ENCODE measurements around the gene DOK3. TPM values are rescaled to one million over a fixed set of nuclear protein-coding genes. Genes with fewer than 3 reads are reported as not detected.

The DOK3 gene
- total RNA-seq, 4 donors from 2014 or later = 0.89 to 7.3 (median 1.8) TPM

GRCh38 chr5:177528631-177529030 is 19.0 kb upstream of the DOK3 start:
- Histone ChIP-seq H3K4me3 (no peak overlapping the region), H3K9me3 (no peaks in the 10 kb centered on the region), H3K4me1 (peaks cover 20% of the 10 kb centered on the region), H3K36me3 (peaks cover 84% of the 10 kb centered on the region), H3K27ac (no peak overlapping the region), H3K27me3 (no peaks in the 10 kb centered on the region)
- DNase-seq (ENCODE audit: low spot score in 2 of 2) = peak; percentile 44 to 45
- TF ChIP-seq POLR2A (IDR thresholded peaks at IDR 0.05) (no peak), POLR2AphosphoS5 (IDR thresholded peaks at IDR 0.05) (no peak), EP300 (IDR thresholded peaks at IDR 0.05) (no peak), CTCF (IDR thresholded peaks at IDR 0.05) (no peak)
- 85% methylated on average over 10 of the region's 10 CpGs for WGBS

GRCh38 chr5:177527595-177527994 is 18.0 kb upstream of the DOK3 start:
- TF ChIP-seq POLR2AphosphoS5 (IDR thresholded peaks at IDR 0.05) (no peak), POLR2A (IDR thresholded peaks at IDR 0.05) (no peak), EP300 (IDR thresholded peaks at IDR 0.05) (no peak), CTCF (IDR thresholded peaks at IDR 0.05) (no peak)

GRCh38 chr5:177526791-177527190 is 17.2 kb upstream of the DOK3 start:
- peak in 1 of 2 donors; percentile 20 for DNase-seq (ENCODE audit: low spot score in 2 of 2)
- no peaks in the 10 kb centered on the region for H3K9me3 ChIP-seq
- no peak for TF ChIP-seq POLR2A (IDR thresholded peaks at IDR 0.05)
- no peak for TF ChIP-seq EP300 (IDR thresholded peaks at IDR 0.05)
- no peak for TF ChIP-seq CTCF (IDR thresholded peaks at IDR 0.05)
- no peak for TF ChIP-seq POLR2AphosphoS5 (IDR thresholded peaks at IDR 0.05)
- H3K4me1 ChIP-seq = peaks cover 20% of the 10 kb centered on the region
- no peak overlapping the region for H3K4me3 ChIP-seq
- H3K27ac ChIP-seq = no peak overlapping the region
- WGBS = 93% methylated on average over 6 of the region's 6 CpGs
- H3K36me3 ChIP-seq = peaks cover 87% of the 10 kb centered on the region
- no peaks in the 10 kb centered on the region for H3K27me3 ChIP-seq

More at GRCh38 chr5:177527595-177527994, 18.0 kb upstream of the DOK3 start:
- H3K27ac ChIP-seq = no peak overlapping the region
- no peak overlapping the region for H3K4me3 ChIP-seq
- H3K27me3 ChIP-seq = no peaks in the 10 kb centered on the region
- H3K9me3 ChIP-seq = no peaks in the 10 kb centered on the region
- peak in 1 of 2 donors; percentile 63 for DNase-seq (ENCODE audit: low spot score in 2 of 2)
- WGBS = 90% methylated on average over 8 of the region's 8 CpGs
- peaks cover 87% of the 10 kb centered on the region for H3K36me3 ChIP-seq
- H3K4me1 ChIP-seq = peaks cover 20% of the 10 kb centered on the region

- H3K4me1 ChIP-seq = peaks cover 16% of the 10 kb centered on the region
- H3K9me3 ChIP-seq = no peaks in the 10 kb centered on the region
- H3K27ac ChIP-seq = no peak overlapping the region
- no peak for TF ChIP-seq CTCF (IDR thresholded peaks at IDR 0.05)
- TF ChIP-seq POLR2AphosphoS5 (IDR thresholded peaks at IDR 0.05) = no peak
- no peak for TF ChIP-seq POLR2A (IDR thresholded peaks at IDR 0.05)
- TF ChIP-seq EP300 (IDR thresholded peaks at IDR 0.05) = no peak
- 90% methylated on average over 4 of the region's 4 CpGs for WGBS
- H3K36me3 ChIP-seq = peaks cover 87% of the 10 kb centered on the region
- peak in 1 of 2 donors; percentile 35 for DNase-seq (ENCODE audit: low spot score in 2 of 2)
- no peaks in the 10 kb centered on the region for H3K27me3 ChIP-seq
- no peak overlapping the region for H3K4me3 ChIP-seq
Observed at GRCh38 chr5:177526191-177526590, 16.6 kb upstream of the DOK3 start.

- no peaks in the 10 kb centered on the region for H3K27me3 ChIP-seq
- no peak overlapping the region for H3K27ac ChIP-seq
- no peak overlapping the region for H3K4me3 ChIP-seq
- no peaks in the 10 kb centered on the region for H3K9me3 ChIP-seq
- DNase-seq (ENCODE audit: low spot score in 2 of 2) = peak in 1 of 2 donors; percentile 65
- peaks cover 87% of the 10 kb centered on the region for H3K36me3 ChIP-seq
- H3K4me1 ChIP-seq = peaks cover 6% of the 10 kb centered on the region
- no peak for TF ChIP-seq POLR2AphosphoS5 (IDR thresholded peaks at IDR 0.05)
- TF ChIP-seq POLR2A (IDR thresholded peaks at IDR 0.05) = no peak
- TF ChIP-seq EP300 (IDR thresholded peaks at IDR 0.05) = no peak
- TF ChIP-seq CTCF (IDR thresholded peaks at IDR 0.05) = no peak
- WGBS = 74% methylated on average over 9 of the region's 10 CpGs
Observed at GRCh38 chr5:177524941-177525655, 15.5 kb upstream of the DOK3 start.

All from suprapubic skin (tissue), 4 donors.